GM18951 (cell line): ENCODE measurements around the gene TREML2.
"Not testable (repeated sequence)": the region's sequence is repeated elsewhere in the genome, so short reads cannot be mapped to it uniquely, and the experiment has no call there.

Experiments used
- POLR2A ChIP-seq: IDR thresholded peaks from 4 replicates; pipeline ENCODE4 v1.6.1; 2011; ENCODE audit warnings: mild to moderate bottlenecking; ENCODE audit not compliant: insufficient read length, insufficient read depth; ENCODE audit errors: extremely low read depth
- in situ Hi-C: fragments of 300-500 bp; cut with MboI; formaldehyde crosslinking; loops from one replicate; pipeline ENCODE4 v1.12.0; 2022; ENCODE audit warnings: low sequenced_read_pairs, mixed read lengths, inconsistent platforms; ENCODE audit not compliant: unreplicated experiment

The TREML2 gene, protein sequence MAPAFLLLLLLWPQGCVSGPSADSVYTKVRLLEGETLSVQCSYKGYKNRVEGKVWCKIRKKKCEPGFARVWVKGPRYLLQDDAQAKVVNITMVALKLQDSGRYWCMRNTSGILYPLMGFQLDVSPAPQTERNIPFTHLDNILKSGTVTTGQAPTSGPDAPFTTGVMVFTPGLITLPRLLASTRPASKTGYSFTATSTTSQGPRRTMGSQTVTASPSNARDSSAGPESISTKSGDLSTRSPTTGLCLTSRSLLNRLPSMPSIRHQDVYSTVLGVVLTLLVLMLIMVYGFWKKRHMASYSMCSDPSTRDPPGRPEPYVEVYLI

GRCh38 chr6:41200901-41201763, at the start of gene TREML2:
TSS of gene TREML2 (minus strand) at chr6:41201149. CDS start at chr6:41201008, 141 bp downstream.
- peak; percentile 35 for TF ChIP-seq POLR2A
- in situ Hi-C loops, result no loop called here

DNA sequence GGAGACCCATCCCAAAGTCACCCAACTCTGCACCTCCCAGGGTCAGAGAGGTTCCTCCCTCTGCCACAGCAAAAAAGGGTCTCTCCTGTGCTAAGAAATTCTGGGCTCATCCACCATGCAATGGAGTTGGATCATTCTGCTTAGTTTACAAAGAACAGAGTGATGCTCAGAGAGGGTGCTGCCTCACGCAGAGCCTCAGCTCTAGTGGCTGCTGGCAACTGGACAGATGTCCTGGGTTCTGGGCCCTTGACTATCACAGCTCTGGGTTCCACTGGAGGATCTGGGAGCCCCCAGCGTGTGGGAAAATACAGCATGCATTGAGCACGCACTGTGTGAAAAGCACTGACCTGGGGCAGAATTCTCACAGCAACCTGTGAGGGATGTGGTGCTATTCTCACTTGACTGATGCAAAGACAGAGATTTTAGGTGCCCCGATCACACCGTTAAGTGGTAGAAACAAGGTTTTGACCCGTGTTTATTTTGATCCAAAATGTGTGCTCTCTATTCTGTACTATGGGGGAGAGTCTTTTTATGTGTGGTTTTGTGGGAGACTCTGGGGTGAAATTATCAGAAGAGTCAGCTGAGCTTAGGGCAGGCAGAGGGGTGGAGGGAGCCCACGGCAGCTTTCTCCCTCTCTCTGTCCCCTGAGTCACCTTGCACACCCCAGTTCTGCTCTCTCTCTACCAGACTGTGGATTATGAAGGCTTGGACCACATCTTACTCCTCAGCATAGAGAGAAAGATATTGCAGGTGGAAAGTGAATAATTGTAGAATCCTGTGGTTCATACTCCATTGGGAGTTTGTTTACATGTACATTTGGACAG, 47.1 kb upstream of the TREML2 start:
- in situ Hi-C loops, result no loop called here
- TF ChIP-seq POLR2A, result no peak

- no peak for TF ChIP-seq POLR2A
- in situ Hi-C loops, result no loop called here
These were observed 46.4 kb upstream of the TREML2 start for GRCh38 chr6:41247288-41247865.

- in situ Hi-C loops, result not testable (repeated sequence)
These were observed 45.6 kb upstream of the TREML2 start for GRCh38 chr6:41246529-41246928.

- in situ Hi-C loops, result no loop called here
- TF ChIP-seq POLR2A, result no peak
These were observed 38.7 kb upstream of the TREML2 start for GRCh38 chr6:41239467-41240159.

DNA sequence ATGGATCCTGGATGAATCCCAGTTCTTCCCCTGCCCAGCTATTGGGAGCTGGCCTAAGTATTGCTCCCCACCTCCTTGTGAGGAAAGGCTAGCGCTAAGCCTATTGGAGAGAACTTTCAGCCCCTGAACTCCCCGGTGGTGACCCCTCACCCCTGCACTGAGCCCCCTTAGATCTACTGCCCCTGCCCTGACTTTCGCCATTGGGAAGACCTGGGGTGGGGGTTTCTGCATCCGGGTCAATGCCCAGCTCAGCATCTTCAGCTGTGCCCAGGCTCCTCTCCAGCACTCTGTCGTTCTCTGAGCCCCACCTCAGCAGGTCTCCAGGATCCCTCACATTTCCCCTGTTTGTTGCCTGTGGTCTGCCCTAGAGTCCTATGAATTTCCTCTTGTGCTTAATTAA, 36.2 kb upstream of the TREML2 start:
- TF ChIP-seq POLR2A, result no peak
- in situ Hi-C loops, result no loop called here

DNA sequence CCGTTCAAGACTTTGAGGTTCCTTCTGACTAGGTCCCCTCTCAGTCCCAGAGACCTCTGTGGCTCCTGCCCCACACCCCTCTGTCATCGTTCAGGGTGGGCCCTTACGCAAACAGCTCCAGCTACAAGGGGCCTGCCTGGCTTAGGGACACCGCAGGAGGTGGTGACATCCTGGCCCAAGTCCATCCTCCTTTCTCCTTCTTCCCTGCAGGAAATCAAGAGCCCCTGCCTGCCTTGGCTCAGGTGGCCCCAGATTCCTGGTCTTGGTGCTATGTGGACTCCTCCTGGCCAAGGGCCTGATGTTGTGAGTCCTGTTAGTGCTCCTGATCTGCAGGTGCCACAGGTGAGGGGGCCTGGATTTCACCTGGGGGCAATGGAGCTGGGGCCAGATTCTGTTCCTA, 35.3 kb upstream of the TREML2 start:
- in situ Hi-C loops, result no loop called here
- no peak for TF ChIP-seq POLR2A

DNA sequence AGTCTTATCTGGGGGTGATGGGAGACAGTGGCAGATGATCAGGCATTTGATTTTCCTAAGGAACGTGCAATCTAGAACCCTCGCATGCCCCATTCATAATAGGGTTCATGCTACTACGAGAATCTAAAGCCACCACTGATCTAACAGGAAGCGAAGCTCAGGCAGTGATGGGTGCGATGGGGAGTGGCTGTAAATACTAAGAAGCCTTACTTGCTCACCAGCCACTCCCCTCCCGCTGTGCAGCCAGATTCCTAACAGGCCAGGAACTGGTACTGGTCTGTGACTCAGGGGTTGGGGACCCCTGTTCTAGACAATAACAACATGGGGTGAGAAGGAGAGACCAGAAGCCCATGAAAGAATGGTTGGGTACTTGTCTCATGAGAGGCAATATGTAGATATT, 31.7 kb upstream of the TREML2 start:
- in situ Hi-C loops, result no loop called here
- no peak for TF ChIP-seq POLR2A

GRCh38 chr6:41231246-41231645, 30.3 kb upstream of the TREML2 start:
- no peak for TF ChIP-seq POLR2A
- in situ Hi-C loops, result no loop called here

GRCh38 chr6:41229721-41230120, 28.8 kb upstream of the TREML2 start:
- TF ChIP-seq POLR2A, result no peak
- in situ Hi-C loops, result no loop called here

GRCh38 chr6:41228616-41229015, 27.7 kb upstream of the TREML2 start:
- in situ Hi-C loops, result no loop called here
- no peak for TF ChIP-seq POLR2A

- TF ChIP-seq POLR2A, result no peak
- in situ Hi-C loops, result no loop called here
These were observed 27.1 kb upstream of the TREML2 start, which contains the start of gene TREML4 for GRCh38 chr6:41228096-41228495. TSS of gene TREML4 (plus strand) at chr6:41228349. CDS start at chr6:41228428, 79 bp downstream.

DNA sequence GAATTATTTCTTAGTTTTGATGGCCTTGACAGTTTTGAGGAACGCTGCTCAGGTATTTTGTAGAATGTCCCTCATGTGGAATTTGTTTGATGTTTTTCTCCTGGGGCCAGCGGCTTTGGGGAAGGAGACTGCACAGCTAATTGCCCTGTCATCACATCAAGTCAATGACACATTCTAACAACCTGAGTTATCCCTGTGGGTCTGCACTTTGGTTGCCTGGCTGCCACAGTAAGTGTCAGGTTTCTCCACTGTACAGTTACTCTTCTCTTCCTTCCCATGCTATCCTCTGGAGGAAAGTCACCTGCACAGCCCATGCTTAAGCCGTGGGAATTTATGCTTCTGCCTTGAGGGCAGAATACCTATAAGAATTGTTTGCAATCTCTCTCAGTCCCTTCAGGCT, 25.8 kb upstream of the TREML2 start:
- no peak for TF ChIP-seq POLR2A
- in situ Hi-C loops, result no loop called here

- in situ Hi-C loops, result no loop called here
These were observed 23.9 kb upstream of the TREML2 start for GRCh38 chr6:41224800-41225199.

More at GRCh38 chr6:41224800-41225199, 23.9 kb upstream of the TREML2 start:
- TF ChIP-seq POLR2A, result no peak
